GM20000 (cell line): ENCODE data around the gene OR13C2.

Experiments
- DNase-seq: peaks from one replicate; pipeline ENCODE4 v3.0.0; 2012; ENCODE audit warnings: low spot score
- CTCF ChIP-seq: IDR thresholded peaks from 2 replicates; pipeline ENCODE4 v1.5.1; 2012; ENCODE audit warnings: mild to moderate bottlenecking, control low read depth; ENCODE audit errors: extremely low read depth, missing control alignments

Gene OR13C2

GRCh38 chr9:104568868-104569267 is 36.6 kb downstream of the OR13C2 start, which contains the start of gene OR13C8:
TSS of gene OR13C8 (plus strand) at chr9:104569168. CDS start at chr9:104569168, 0 bp downstream.
- no peak for DNase-seq
- TF ChIP-seq CTCF = no peak

- TF ChIP-seq CTCF = no peak
- no peak for DNase-seq
Measured at GRCh38 chr9:104564358-104564757, 41.1 kb downstream of the OR13C2 start.

GRCh38 chr9:104556830-104557634 is 48.4 kb downstream of the OR13C2 start:
- no peak for DNase-seq
- no peak for TF ChIP-seq CTCF

- DNase-seq = no peak
- TF ChIP-seq CTCF = no peak
Measured at GRCh38 chr9:104555521-104555920, 49.9 kb downstream of the OR13C2 start.
